Stromal cell of bone marrow (primary cell): Measurements from ENCODE around the gene ARHGEF39.
A peak's percentile ranks its signal among the peaks of the same experiment; 100 is the strongest.
"Not testable (repeated sequence)": the region's sequence is repeated elsewhere in the genome, so short reads cannot be mapped to it uniquely, and the experiment has no call there.

Source experiments
- DNase-seq: peaks from one replicate; pipeline ENCODE4 v3.0.0-alpha.2; 2012; ENCODE audit warnings: low read depth

The ARHGEF39 gene

DNA sequence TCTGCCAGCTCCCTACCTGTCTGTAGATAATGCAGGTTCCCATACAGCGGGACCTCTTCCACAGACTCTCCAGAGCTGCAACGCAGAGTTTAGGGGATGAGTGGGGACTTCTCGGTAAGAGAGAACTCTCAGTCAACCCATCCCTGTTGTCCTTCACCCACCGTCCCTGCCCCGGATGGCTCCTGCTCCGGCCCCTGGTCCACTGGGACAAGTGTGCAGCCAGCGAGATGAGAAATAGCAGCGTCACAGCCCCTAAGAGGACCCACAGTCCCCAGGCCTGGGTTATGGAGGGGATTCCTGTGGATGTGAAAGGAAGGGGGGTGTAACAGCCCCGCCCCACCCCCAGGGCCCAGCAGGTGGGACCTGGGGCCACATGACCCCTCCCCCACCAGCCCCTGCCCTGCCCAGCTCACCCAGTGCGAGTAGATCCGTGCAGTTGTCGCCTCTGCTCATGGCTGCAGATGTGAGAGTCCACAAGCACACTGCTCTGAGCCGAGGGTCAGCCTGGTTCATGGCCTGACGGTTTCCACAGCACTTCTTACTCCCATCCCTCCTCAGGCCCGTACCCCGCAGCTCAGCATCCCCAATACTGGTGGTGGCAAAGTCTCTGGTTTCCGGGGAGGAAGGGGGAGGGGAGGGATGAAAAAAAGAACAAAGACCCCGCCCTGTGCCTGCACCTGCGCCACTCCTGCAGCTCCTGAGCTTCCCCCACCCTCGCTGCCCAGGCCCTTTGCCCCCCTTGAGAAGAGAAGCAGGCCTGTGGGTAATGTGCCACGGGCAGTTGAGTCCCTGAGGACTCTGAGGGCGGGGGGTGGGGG is 14.4 kb downstream of the ARHGEF39 start, which contains the start of gene SIT1:
Gene SIT1, minus strand, starts transcription at position 591 of the 818 bp plus-strand sequence. Its CDS starts 78 bp downstream, at position 513.
- no peak for DNase-seq

- no peak for DNase-seq
Measured at GRCh38 chr9:35649431-35650340, 15.3 kb downstream of the ARHGEF39 start.

- peak; percentile 76 for DNase-seq
Measured at GRCh38 chr9:35646533-35647265, 18.3 kb downstream of the ARHGEF39 start.

DNA sequence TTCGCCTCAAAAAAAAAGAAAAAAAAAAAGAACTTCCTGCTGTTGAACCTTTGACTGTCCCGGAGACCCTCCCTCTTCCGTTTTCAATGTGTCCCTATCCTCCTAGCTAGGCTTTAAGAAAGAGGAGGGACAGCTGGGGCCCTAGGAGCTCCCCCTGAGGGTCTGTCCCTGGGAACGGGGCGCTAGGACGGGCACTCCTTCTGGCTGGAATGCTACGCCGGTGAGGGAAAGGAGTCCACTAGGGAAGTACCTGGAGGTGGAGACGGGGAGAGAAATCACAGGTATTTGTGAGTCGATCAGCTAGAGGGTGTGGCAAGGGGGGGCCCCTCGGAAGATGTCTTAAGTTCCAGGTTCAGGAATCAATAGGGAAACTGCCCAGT is 18.9 kb downstream of the ARHGEF39 start:
- DNase-seq: no peak

DNA sequence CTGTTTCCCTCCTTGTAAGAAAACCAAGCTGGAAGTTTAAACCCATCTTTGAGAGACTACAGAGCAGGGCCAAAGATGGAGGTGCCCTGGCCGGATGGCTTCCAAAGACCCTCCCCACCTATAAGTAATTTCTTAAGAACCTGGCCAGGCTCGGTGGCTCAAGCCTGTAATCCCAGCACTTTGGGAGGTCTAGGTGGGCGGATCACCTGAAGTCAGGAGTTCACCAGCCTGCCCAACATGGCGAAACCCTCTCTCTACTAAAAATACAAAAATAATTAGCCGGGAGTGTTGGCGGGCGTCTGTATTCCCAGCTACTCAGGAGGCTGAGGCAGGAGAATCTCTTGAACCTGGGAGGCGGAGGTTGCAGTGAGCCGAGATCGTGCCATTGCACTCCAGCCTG is 19.3 kb downstream of the ARHGEF39 start:
- not testable (repeated sequence) for DNase-seq

- DNase-seq: no peak
Measured at GRCh38 chr9:35643046-35643445, 21.9 kb downstream of the ARHGEF39 start.

DNA sequence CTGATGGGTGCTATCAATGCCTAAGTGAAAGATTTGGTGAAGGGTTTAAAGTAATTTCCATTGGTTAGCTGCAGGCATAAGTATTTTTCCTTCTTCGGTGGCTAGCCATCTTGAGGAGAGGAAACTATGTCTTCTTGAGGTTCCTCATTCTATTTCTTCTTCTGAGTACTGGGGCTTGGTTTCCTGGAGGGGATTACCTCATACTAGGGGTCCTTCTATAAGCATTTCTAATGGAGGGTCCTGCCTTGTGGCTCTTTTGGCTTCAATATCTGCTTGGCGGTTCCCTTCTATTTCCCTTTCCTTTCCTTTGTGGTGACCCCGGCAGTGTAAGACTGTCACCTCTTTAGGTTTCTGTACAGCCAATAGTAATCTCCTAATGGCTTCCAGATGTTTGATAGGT is 23.5 kb downstream of the ARHGEF39 start:
- DNase-seq: not testable (repeated sequence)

GRCh38 chr9:35640431-35640830 is 24.6 kb downstream of the ARHGEF39 start:
- not testable (repeated sequence) for DNase-seq

DNA sequence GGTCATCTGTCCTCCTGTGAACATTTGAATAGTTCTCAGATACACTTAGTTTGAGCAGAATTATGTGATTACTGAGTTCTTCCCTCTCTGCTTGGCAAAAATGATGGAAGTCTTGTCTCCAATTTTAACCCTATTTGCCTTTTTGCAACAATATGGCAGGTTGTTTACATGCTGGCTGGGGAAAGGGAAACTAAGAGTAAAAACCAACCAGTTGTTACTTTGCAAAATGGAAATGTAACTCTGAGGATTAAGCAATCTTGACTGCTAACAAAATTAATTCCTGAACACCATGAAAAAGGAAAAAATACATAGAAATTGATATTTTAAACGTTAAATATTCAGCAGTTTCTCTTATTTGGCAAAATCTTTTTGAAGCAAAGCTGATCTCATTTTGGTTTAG is 25.4 kb downstream of the ARHGEF39 start:
- DNase-seq: no peak

GRCh38 chr9:35639225-35639624 is 25.8 kb downstream of the ARHGEF39 start:
- not testable (repeated sequence) for DNase-seq

DNA sequence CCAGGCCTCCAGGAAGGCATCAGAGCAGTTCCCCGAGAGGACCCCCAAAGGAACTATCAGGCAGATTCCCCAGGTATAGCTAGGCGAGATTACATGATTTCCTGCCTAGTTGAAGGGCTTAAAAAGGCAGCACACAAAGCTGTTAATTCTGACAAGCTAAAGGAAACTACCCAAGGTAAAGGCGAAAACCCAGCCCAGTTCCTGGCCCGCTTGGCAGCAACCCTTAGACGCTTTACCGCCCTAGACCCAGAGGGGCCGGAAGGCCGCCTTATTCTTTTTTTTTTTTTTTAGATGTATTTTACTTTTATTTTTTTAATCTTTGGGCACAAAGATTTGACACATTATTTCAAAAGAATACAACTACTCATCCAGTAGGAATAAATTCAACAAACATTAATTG is 26.2 kb downstream of the ARHGEF39 start:
- not testable (repeated sequence) for DNase-seq

GRCh38 chr9:35637427-35637955 is 27.5 kb downstream of the ARHGEF39 start:
- not testable (repeated sequence) for DNase-seq

DNA sequence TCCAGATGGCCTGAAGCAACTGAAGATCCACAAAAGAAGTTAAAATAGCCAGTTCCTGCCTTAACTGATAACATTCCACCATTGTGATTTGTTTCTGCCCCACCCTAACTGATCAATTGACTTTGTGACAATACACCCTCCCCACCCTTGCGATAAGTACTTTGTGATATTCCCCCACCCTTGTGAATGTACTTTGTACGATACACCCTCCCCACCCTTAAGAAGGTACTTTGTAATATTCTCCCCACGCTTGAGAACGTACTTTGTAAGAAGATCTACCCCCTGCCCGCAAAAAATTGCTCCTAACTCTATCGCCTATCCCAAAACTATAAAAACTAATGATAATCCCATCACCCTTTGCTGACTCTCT is 28.1 kb downstream of the ARHGEF39 start:
- DNase-seq: not testable (repeated sequence)

DNA sequence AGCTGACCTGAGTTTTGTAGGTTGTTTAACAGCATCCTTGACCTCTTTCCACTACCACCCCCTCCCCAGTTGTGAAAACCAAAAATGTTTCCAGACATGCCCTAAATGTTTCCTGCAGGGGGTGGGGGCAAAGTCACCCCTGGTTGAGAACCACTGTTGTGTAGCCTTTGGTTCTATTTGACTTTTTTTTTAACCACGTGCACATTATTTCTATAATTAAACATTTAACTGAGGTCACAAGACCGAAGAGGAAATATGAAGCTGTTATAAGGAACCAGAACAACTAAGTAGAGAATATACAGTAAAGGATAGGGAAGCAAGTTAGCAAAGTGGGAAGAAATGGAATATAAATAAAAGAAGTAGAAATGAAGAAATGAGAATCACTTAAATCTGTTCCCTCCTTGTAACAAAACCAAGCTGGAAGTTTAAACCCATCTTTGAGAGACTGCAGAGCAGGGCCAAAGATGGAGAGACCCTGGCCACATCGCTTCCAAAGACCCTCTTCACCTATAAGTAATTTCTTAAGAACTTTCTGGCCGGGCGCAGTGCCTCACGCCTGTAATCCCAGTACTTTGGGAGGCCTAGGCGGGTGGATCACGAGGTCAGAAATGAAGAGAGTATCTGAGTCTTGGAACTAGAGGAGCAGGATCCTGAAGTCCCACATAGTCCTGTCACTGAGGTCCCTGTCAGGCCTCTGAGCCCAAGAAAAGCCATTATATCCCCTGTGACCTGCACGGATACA is 28.7 kb downstream of the ARHGEF39 start:
- no peak for DNase-seq

DNA sequence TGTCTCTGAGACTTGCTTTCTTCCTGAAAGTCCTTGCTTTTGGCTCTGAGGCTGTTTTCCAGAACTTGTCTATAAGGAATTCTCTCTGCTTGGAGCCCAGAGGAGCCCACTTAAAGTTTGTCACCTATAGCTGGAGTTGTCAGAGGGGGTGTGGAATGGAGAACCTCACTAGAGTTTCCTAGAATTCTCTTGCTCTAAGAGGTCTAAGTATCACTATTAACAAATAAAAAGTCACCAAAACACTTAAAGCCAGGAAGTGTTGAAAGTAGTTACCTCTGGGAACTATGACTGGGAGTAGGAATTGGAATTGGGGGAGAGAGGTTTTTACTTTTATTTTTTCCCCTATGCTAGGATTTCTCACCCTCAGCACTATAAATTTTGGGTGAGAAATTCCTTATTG is 29.3 kb downstream of the ARHGEF39 start:
- no peak for DNase-seq

- DNase-seq: no peak
Measured at GRCh38 chr9:35629597-35629996, 35.4 kb downstream of the ARHGEF39 start.

DNA sequence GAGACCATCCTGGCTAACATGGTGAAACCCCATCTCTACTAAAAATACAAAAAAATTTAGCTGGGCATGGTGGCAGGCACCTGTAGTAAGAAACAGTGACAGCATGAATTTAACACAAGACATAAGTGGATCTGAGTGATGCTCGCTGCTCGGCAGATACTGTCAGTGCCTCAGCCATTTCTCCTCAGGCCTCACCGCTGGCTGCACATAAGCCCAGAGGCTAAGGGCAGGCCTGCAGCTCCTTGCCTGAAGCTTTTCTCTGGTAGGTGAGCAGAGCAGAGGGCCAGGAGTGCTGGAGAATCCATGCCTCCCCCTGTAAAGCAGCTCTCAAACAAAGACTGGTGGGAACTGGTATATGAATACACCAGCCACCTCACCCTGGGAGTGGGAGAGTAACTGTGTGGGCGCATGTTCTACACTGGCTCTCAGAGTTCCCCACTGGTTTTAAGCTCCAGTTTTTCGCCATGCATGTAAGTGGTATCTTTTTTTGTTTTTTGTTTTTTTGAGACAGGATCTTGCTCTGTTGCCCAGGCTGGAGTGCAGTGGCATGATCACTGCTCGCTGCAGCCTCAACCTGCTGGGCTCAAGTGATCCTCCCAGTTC is 36.5 kb downstream of the ARHGEF39 start:
- no peak for DNase-seq

- DNase-seq: no peak
Measured at GRCh38 chr9:35627575-35627974, 37.4 kb downstream of the ARHGEF39 start.

GRCh38 chr9:35619800-35620158 is 45.2 kb downstream of the ARHGEF39 start:
- no peak for DNase-seq

- DNase-seq: no peak
Measured at GRCh38 chr9:35618854-35619799, 45.9 kb downstream of the ARHGEF39 start.
